ENCODE measurements around the gene ULK4. TPM values are rescaled to one million over a fixed set of nuclear protein-coding genes. Genes with fewer than 3 reads are reported as not detected.

The ULK4 gene
- total and polyA plus RNA-seq, 2 of the 8 experiments (the other 6 are each of a cell fraction or from before 2014, with no cell fraction given), result 3.0 to 10.8 TPM

- ChIA-PET POLR2A (ENCODE audit: partially characterized antibody) (no interaction called here), CTCF (ENCODE audit: partially characterized antibody) (interaction anchor here (1.4 kb wide), 1 partner anchor 29 kb away, joined by 4 read pairs; no protein-coding TSS in a partner anchor)
- H3K79me2 ChIP-seq (ENCODE audit: control insufficient read depth in 1 of 2, insufficient read depth in 2 of 2, low read length in 2 of 2), result no peaks in the 10 kb centered on the region
- 93% methylated on average over 3 of the region's 3 CpGs; no CpG with 5 or more reads in 1 of the 2 experiments for WGBS, 2 experiments (ENCODE audit: extremely low coverage in 1 of 2, insufficient coverage in 1 of 2, insufficient read length in 1 of 2, insufficient replicate concordance in 2 of 2, low coverage in 1 of 2, low lambda C conversion rate in 2 of 2, missing lambda C conversion rate in 1 of 2)
- no peak for FAIRE-seq
- H2BK120ac ChIP-seq (replicated peaks; ENCODE audit: low read depth, low read length), result no peak overlapping the region
- no peaks in the 10 kb centered on the region for H4K20me1 ChIP-seq (replicated peaks in 1 of 2; ENCODE audit: control insufficient read depth in 1 of 2, insufficient read depth in 2 of 2, low read length in 2 of 2)
- H3K56ac ChIP-seq (replicated peaks; ENCODE audit: insufficient read length, low read depth, low read length), result no peak overlapping the region
- H3K9ac ChIP-seq (replicated peaks in 1 of 4; ENCODE audit: extremely low read depth in 1 of 4, low read depth in 3 of 4, low read length in 3 of 4), result no peak overlapping the region
- H3K23ac ChIP-seq (ENCODE audit: insufficient read length), result no peak overlapping the region
- H2AK5ac ChIP-seq (ENCODE audit: low read depth, low read length), result no peak overlapping the region
- no peaks in the 10 kb centered on the region for H3K4me1 ChIP-seq (replicated peaks in 1 of 4; ENCODE audit: control insufficient read depth in 3 of 4, insufficient read depth in 4 of 4, low read length in 3 of 4)
- H2AFZ ChIP-seq (ENCODE audit: low read length), result no peak overlapping the region
- H4K5ac ChIP-seq (ENCODE audit: insufficient read length, low read depth, low read length), result no peak overlapping the region
- H2BK20ac ChIP-seq (ENCODE audit: low read length), result no peak overlapping the region
- H3K27me3 ChIP-seq (replicated peaks in 1 of 4; ENCODE audit: control insufficient read depth in 3 of 4, extremely low read depth in 1 of 4, insufficient read depth in 3 of 4, low read length in 3 of 4), result no peaks in the 10 kb centered on the region
- no peak for DNase-seq (ENCODE audit: low read depth in 1 of 2, low spot score in 2 of 2)
- H4K8ac ChIP-seq (ENCODE audit: extremely low read depth, insufficient read depth, low read length), result no peak overlapping the region
- H3K4me2 ChIP-seq (ENCODE audit: insufficient read depth in 1 of 2, low read depth in 2 of 2, low read length in 2 of 2), result no peak overlapping the region
- H3K14ac ChIP-seq (ENCODE audit: insufficient read length), result no peak overlapping the region
- H2BK5ac ChIP-seq (ENCODE audit: low read depth, low read length), result no peak overlapping the region
- H3K23me2 ChIP-seq (ENCODE audit: low read depth, low read length), result no peaks in the 10 kb centered on the region; the same call in 1 of the 2 replicates
- H3K4ac ChIP-seq (replicated peaks; ENCODE audit: insufficient read length, low read depth, low read length), result no peak overlapping the region
- H3K4me3 ChIP-seq (ENCODE audit: extremely low read depth in 1 of 4, insufficient read depth in 2 of 4, low read depth in 3 of 4, low read length in 4 of 4), result no peak overlapping the region
- H4K91ac ChIP-seq (replicated peaks; ENCODE audit: insufficient read length, low read length), result no peak overlapping the region
- H3K36me3 ChIP-seq (ENCODE audit: control insufficient read depth in 2 of 4, insufficient read depth in 4 of 4, low read length in 3 of 4), result no peaks in the 10 kb centered on the region
- H2BK12ac ChIP-seq (ENCODE audit: low read depth, low read length), result no peak overlapping the region
- no peak overlapping the region for H3K18ac ChIP-seq (ENCODE audit: extremely low read depth, low read length)
- no peak overlapping the region for H3K27ac ChIP-seq (ENCODE audit: low read depth, low read length)
- H3K9me3 ChIP-seq (ENCODE audit: insufficient read depth in 2 of 2, low read depth in 1 of 2, low read length in 1 of 2), result no peaks in the 10 kb centered on the region
- no peak overlapping the region for H2BK15ac ChIP-seq (ENCODE audit: low read length)
- H3K79me1 ChIP-seq (ENCODE audit: low read depth, low read length), result no peaks in the 10 kb centered on the region
- TF ChIP-seq NRF1 (IDR thresholded peaks at IDR 0.05; ENCODE audit: low read depth, low read length) (no peak), POU5F1 (IDR thresholded peaks at IDR 0.05; ENCODE audit: low read depth, low read length) (no peak), TCF12 (IDR thresholded peaks at IDR 0.05; ENCODE audit: low read depth, low read length) (no peak), RXRA (IDR thresholded peaks at IDR 0.05; ENCODE audit: insufficient read depth, low read depth, low read length) (no peak), FOSL1 (IDR thresholded peaks at IDR 0.05; ENCODE audit: insufficient read depth, low read depth, low read length) (no peak), CHD2 (IDR thresholded peaks at IDR 0.05; ENCODE audit: low read length) (no peak), GTF2F1 (IDR thresholded peaks at IDR 0.05; ENCODE audit: borderline replicate concordance, low read depth, low read length) (no peak), RAD21 (IDR thresholded peaks at IDR 0.05 in 1 of 2, conservative IDR thresholded peaks at IDR 0.05 in 1 of 2; ENCODE audit: low read depth in 2 of 2, low read length in 2 of 2) (no peak), TBP (IDR thresholded peaks at IDR 0.05; ENCODE audit: low read depth, low read length) (no peak), CHD1 (IDR thresholded peaks at IDR 0.05; ENCODE audit: low read depth, low read length) (no peak), HDAC2 (IDR thresholded peaks at IDR 0.05; ENCODE audit: borderline replicate concordance in 1 of 2, low read depth in 2 of 2, low read length in 2 of 2) (no peak)
These were observed 235.0 kb downstream of the ULK4 start for GRCh38 chr3:41726891-41727290.

Measured in H1 (cell line).